Activated naive CD8-positive, alpha-beta T cell treated with anti-CD3 and anti-CD28 coated beads, Interleukin-2, amount 10 ng/mL, durations not matched to agents 7 days and 5 days (primary cell): ENCODE data around the gene IRX2. TPM values are rescaled to one million over a fixed set of nuclear protein-coding genes. Genes with fewer than 3 reads are reported as not detected.

ENCODE experiments used
- ATAC-seq: fragments of 150-1000 bp; cut with Tn5 transposase; one replicate; pipeline ENCODE4 v1.10.0; 2021; ENCODE audit warnings: low read depth, moderate library complexity
- POLR2A ChIA-PET: fragments of 350-600 bp; sonication (Branson Sonifier 250); formaldehyde crosslinking; loops from one replicate; lab custom pipeline; 2021; ENCODE audit warnings: antibody characterized with exemption; lab: Charles Lee
- DNase-seq: peaks from one replicate; pipeline ENCODE4 v3.0.0; 2021
- H3K27ac Mint-ChIP-seq: one replicate; pipeline ENCODE4 v1.8.0; 2022; ENCODE audit warnings: mild to moderate bottlenecking, mixed read lengths
- H3K27me3 Mint-ChIP-seq: one replicate; pipeline ENCODE4 v1.8.0; 2022; ENCODE audit warnings: mild to moderate bottlenecking, moderate library complexity, mixed read lengths
- H3K36me3 Mint-ChIP-seq: one replicate; pipeline ENCODE4 v1.8.0; 2021; ENCODE audit warnings: mild to moderate bottlenecking, mixed read lengths
- H3K4me1 Mint-ChIP-seq: one replicate; pipeline ENCODE4 v1.8.0; 2021; ENCODE audit warnings: mixed read lengths
- H3K4me3 Mint-ChIP-seq: one replicate; pipeline ENCODE4 v1.8.0; 2022; ENCODE audit warnings: mild to moderate bottlenecking, moderate library complexity, mixed read lengths
- H3K9me3 Mint-ChIP-seq: one replicate; pipeline ENCODE4 v1.8.0; 2021; ENCODE audit warnings: mixed read lengths
- total RNA-seq, 2 experiments: library from RNA; stranded (reverse); gene quantifications; one replicate each; pipeline ENCODE4 v1.2.3, GENCODE V29; 2021

Gene IRX2
- total RNA-seq, 2 experiments from 2014 or later = not detected

DNA sequence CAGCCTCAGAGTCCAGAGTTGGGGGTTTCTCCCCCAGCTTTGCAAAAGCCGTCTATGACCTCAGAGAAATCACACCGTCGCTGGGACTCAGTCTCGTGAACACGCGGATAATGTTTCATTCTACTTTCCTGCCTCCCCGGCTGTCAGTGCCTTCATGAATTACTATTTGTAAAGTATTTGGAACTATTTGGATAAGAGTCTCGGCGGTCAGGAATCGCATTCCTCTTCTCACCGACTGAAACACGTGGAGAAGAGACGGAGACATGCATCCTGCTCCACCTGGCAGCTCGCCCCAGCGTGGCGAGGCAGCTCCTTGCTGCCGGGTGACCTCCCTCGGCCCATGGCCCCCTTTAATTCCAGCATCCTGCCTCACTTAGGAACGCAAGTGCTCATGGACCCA is 23.9 kb downstream of the IRX2 start:
- DNase-seq (no peak), ATAC-seq (no peak)
- POLR2A ChIA-PET = no interaction called here
- Mint-ChIP-seq H3K4me1 (no peaks in the 10 kb centered on the region), H3K27me3 (no peaks in the 10 kb centered on the region), H3K4me3 (no peak overlapping the region), H3K9me3 (peaks cover 1% of the 10 kb centered on the region), H3K27ac (no peak overlapping the region), H3K36me3 (no peaks in the 10 kb centered on the region)

GRCh38 chr5:2725980-2726765 is 25.3 kb downstream of the IRX2 start:
- H3K27ac Mint-ChIP-seq = no peak overlapping the region
- no peaks in the 10 kb centered on the region for H3K36me3 Mint-ChIP-seq
- H3K4me3 Mint-ChIP-seq = no peak overlapping the region
- no peaks in the 10 kb centered on the region for H3K4me1 Mint-ChIP-seq
- no peaks in the 10 kb centered on the region for H3K27me3 Mint-ChIP-seq
- peaks cover 1% of the 10 kb centered on the region for H3K9me3 Mint-ChIP-seq
- POLR2A ChIA-PET = no interaction called here
- DNase-seq (no peak), ATAC-seq (no peak)

DNA sequence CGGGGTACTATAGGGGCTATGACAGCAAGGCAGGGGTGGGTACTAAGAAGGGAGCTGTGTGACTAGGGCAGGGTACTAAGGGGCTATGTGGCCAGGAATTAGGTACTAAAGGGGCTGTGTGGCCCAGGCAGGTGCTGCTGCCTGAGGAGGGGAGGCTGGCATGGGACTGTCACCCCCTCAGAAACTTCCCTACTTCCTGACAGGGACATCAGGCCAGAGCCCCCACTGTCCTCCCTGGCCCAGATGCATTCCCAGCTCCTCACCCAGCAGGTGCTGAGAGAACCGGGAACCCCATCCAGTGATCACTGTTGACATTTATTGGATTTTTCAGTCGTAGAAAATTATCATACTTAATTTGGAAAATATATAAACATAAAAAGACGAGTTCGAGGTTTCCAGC is 26.6 kb downstream of the IRX2 start:
- ATAC-seq (no peak), DNase-seq (no peak)
- POLR2A ChIA-PET = no interaction called here
- Mint-ChIP-seq H3K27me3 (peaks cover 2% of the 10 kb centered on the region), H3K27ac (no peak overlapping the region), H3K9me3 (peaks cover 1% of the 10 kb centered on the region), H3K4me3 (no peak overlapping the region), H3K36me3 (no peaks in the 10 kb centered on the region), H3K4me1 (no peaks in the 10 kb centered on the region)

GRCh38 chr5:2724031-2724581 is 27.4 kb downstream of the IRX2 start:
- Mint-ChIP-seq H3K9me3 (peaks cover 1% of the 10 kb centered on the region), H3K4me1 (no peaks in the 10 kb centered on the region), H3K27me3 (peaks cover 2% of the 10 kb centered on the region), H3K36me3 (no peaks in the 10 kb centered on the region), H3K27ac (no peak overlapping the region), H3K4me3 (no peak overlapping the region)
- DNase-seq = no peak
- ATAC-seq = no peak
- POLR2A ChIA-PET = no interaction called here

DNA sequence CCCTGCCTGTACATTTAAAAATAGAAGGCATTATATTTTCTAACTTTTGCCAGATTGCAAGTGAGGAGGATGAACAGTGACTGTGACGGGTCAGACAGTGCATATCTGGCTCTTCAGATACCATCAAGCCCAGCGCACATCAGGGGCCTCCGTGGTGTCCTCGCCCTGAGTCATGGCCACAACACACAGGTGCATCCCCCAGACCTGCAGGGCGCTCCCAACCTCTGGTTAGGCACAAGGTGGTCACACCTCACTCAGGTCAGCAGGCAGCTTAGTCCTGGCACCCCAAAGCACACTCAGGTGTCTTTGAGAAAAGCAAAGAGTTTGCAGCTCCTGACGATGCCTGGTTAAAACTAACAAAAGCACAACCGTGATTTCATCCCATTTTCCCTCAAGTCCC is 28.6 kb downstream of the IRX2 start:
- POLR2A ChIA-PET = no interaction called here
- DNase-seq (no peak), ATAC-seq (no peak)
- peaks cover 2% of the 10 kb centered on the region for H3K27me3 Mint-ChIP-seq
- H3K36me3 Mint-ChIP-seq = no peaks in the 10 kb centered on the region
- no peak overlapping the region for H3K4me3 Mint-ChIP-seq
- peaks cover 1% of the 10 kb centered on the region for H3K9me3 Mint-ChIP-seq
- no peaks in the 10 kb centered on the region for H3K4me1 Mint-ChIP-seq
- no peak overlapping the region for H3K27ac Mint-ChIP-seq

DNA sequence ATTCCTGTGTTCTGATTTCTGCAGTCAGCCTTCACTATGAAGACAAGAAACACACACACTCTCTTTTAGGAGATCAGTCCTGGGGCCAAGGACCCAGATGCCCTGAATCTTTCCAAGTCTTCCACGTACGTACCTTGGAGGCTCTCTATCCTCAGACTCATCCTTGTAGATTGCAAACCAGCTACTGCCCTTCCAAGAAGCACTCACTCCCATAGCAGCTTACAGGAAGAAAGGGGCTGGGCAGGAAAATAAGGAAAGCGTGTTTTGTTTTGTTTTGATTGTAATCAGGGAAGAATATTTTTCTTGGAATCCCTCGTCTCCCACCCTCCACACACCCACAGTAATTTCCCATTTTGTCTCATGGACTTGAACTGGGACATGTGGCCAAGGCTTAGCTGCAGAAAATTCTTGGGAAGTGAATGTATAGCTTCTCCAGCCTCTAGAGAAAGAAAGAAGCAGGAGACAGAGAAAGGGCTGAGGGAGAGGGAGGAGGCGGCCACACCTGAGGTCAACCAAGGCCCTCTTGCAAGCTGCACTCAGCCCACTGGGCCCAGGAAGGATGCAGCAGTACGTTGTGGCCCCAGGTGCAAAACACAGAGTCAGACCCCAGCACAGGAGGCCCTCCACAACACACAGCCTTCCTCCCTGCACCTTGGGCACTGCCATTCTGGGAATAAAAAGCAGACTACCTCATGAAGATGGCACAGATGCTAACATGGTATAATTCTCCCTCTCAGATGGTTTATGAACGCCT is 29.9 kb downstream of the IRX2 start:
- peaks cover 5% of the 10 kb centered on the region for H3K27me3 Mint-ChIP-seq
- H3K36me3 Mint-ChIP-seq = no peaks in the 10 kb centered on the region
- H3K4me1 Mint-ChIP-seq = no peaks in the 10 kb centered on the region
- POLR2A ChIA-PET = no interaction called here
- DNase-seq (no peak), ATAC-seq (no peak)
- no peak overlapping the region for H3K27ac Mint-ChIP-seq
- peaks cover 1% of the 10 kb centered on the region for H3K9me3 Mint-ChIP-seq
- no peak overlapping the region for H3K4me3 Mint-ChIP-seq

- no peak overlapping the region for H3K4me3 Mint-ChIP-seq
- POLR2A ChIA-PET = no interaction called here
Observed at GRCh38 chr5:2719332-2719731, 32.1 kb downstream of the IRX2 start.

DNA sequence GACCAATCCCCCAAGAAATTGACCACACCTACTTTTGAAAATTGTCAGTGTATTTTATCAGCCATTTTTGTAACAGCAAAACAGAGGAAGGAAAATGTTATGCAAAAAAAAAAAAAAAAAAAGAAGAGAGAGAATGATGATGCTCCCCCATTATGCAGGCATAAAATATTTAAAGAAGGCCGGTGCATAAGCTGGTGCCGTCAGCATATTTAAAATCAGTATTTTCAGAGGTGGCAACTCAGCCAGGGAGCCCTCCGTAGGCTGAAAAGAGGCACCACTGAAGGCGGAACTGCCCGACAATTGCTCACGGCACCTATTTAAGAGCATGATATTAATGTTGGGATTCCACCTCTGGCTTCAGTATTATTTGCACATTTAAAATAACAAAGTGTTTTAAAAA is 33.4 kb downstream of the IRX2 start:
- POLR2A ChIA-PET = no interaction called here
- Mint-ChIP-seq H3K4me3 (no peak overlapping the region), H3K36me3 (no peaks in the 10 kb centered on the region), H3K27ac (no peak overlapping the region), H3K4me1 (no peaks in the 10 kb centered on the region), H3K27me3 (peaks cover 5% of the 10 kb centered on the region), H3K9me3 (no peaks in the 10 kb centered on the region)
- ATAC-seq (no peak), DNase-seq (no peak)

More at GRCh38 chr5:2719332-2719731, 32.1 kb downstream of the IRX2 start:
- ATAC-seq (no peak), DNase-seq (no peak)
- Mint-ChIP-seq H3K9me3 (no peaks in the 10 kb centered on the region), H3K27ac (no peak overlapping the region), H3K36me3 (no peaks in the 10 kb centered on the region), H3K4me1 (no peaks in the 10 kb centered on the region), H3K27me3 (peaks cover 5% of the 10 kb centered on the region)

DNA sequence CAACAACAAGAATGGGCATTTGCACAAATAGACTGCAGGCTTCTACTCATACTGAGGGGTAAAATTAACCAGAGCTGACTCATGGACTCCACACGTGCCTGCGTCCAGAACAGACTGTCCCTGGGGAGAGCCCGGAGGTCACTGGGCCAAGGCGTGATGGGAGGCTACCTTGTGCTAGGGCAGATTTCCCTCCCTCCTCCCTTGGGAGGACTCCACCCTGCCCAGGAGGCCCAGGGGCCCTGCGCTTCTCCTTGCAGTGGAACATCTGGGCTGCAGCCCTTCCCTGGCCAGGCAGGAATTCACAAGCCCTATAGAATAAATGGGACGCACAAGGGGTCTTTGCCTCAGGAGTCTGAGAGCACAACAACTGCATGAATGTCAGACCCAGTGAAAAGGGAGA is 35.6 kb downstream of the IRX2 start:
- POLR2A ChIA-PET = no interaction called here
- H3K27me3 Mint-ChIP-seq = peaks cover 5% of the 10 kb centered on the region
- no peak overlapping the region for H3K4me3 Mint-ChIP-seq
- ATAC-seq = no peak
- no peaks in the 10 kb centered on the region for H3K4me1 Mint-ChIP-seq
- no peaks in the 10 kb centered on the region for H3K36me3 Mint-ChIP-seq
- no peak overlapping the region for H3K27ac Mint-ChIP-seq
- no peak for DNase-seq
- no peaks in the 10 kb centered on the region for H3K9me3 Mint-ChIP-seq

DNA sequence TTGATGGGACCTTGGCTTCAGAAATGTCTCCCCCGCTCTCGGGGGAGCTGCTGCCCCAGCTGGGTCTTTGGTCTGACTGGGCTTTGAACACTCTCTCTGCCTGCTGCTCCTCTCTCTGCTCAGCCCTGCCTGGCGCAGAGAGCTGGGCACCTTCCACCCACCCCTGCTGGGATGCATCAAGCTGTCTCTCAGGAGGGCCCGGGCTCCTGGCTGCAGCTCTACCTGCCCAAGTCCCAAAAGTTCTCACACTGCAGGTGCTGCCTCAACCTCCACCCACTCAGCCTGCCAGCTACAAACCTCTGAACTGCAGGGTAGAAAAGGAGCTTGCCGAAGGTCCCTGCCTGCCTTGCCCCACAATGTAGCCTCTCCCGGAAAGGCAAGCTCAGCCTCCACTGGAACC is 36.7 kb downstream of the IRX2 start:
- no peaks in the 10 kb centered on the region for H3K4me1 Mint-ChIP-seq
- H3K9me3 Mint-ChIP-seq = no peaks in the 10 kb centered on the region
- no peak for DNase-seq
- H3K36me3 Mint-ChIP-seq = no peaks in the 10 kb centered on the region
- no peak overlapping the region for H3K27ac Mint-ChIP-seq
- POLR2A ChIA-PET = no interaction called here
- ATAC-seq = no peak
- peaks cover 2% of the 10 kb centered on the region for H3K27me3 Mint-ChIP-seq
- no peak overlapping the region for H3K4me3 Mint-ChIP-seq

GRCh38 chr5:2714026-2714425 is 37.5 kb downstream of the IRX2 start:
- POLR2A ChIA-PET = no interaction called here
- Mint-ChIP-seq H3K9me3 (no peaks in the 10 kb centered on the region), H3K36me3 (no peaks in the 10 kb centered on the region), H3K27me3 (peaks cover 2% of the 10 kb centered on the region), H3K4me1 (no peaks in the 10 kb centered on the region), H3K4me3 (no peak overlapping the region), H3K27ac (no peak overlapping the region)
- ATAC-seq (no peak), DNase-seq (no peak)

DNA sequence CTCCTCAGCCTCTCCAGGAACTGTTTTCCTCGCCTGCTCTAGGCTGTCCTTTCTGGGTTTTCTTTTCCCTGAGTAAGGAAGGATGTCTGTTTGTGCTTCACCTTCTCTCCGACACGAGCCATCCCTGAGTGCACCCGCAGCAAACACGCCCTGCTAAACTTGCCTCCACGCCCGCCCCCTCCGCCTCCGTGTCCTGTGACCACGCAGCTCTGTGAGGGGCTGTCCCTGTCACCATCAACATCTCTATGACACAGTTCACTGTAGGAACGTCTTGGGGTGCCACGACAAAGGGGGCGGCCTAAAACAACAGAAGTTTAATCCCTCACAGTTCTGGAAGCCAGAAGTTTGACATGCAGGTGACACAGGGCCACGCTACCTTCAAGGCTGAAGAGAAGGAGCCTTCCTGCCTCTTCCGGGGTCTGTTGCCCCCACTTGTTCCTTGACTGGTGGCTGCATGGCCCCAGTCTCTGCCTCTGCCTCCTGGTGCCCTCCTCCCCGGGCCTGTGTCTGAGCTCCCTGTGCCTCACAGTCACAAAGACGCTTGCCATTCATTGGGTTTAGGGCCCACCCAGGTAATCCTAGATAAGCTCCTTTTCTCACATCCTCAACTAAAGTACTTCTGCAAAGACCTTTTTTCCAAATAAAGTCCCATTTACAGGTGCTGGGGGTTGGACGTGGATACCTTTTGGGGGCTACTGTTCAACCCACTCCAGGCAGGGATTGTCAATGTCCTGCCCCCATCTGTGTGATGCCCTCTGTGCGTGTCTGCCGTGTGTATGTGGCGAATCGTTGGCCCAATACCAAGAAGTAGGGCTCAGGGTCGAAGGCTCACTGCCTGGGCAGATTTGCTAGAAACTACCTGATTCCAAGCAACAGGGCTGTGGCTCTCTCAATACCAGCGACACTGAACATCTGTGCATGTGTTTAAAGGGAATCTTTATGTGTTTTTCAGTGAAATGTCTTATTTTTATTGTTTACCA is 39.7 kb downstream of the IRX2 start:
- POLR2A ChIA-PET = no interaction called here
- Mint-ChIP-seq H3K9me3 (no peaks in the 10 kb centered on the region), H3K36me3 (no peaks in the 10 kb centered on the region), H3K27ac (no peak overlapping the region), H3K4me1 (no peaks in the 10 kb centered on the region), H3K27me3 (no peaks in the 10 kb centered on the region), H3K4me3 (no peak overlapping the region)
- DNase-seq = no peak
- no peak for ATAC-seq

DNA sequence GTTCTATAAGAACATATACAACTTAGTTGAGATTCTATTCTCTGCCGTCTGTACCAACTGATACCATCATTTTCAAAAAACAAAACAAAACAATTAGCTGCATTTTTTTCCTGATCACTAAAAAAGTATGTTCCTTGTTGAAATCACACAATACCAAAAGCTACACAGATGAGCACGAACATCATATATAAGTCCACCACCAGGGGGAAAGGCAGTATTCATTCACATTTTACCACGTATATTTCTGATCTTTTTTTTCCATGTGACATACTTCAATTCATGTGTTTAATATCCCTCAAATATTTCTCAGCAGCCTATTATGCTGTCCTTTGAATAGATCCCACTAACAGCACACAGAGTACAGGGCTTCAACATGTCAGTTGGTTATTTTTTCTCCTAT is 40.6 kb downstream of the IRX2 start:
- DNase-seq = no peak
- H3K9me3 Mint-ChIP-seq = no peaks in the 10 kb centered on the region

More for the DNA sequence above, 40.6 kb downstream of the IRX2 start:
- ATAC-seq = no peak
- Mint-ChIP-seq H3K4me3 (no peak overlapping the region), H3K27ac (no peak overlapping the region), H3K27me3 (no peaks in the 10 kb centered on the region), H3K36me3 (no peaks in the 10 kb centered on the region), H3K4me1 (no peaks in the 10 kb centered on the region)
- POLR2A ChIA-PET = no interaction called here
